ENCODE measurements around the gene ACSS1. TPM values are rescaled to one million over a fixed set of nuclear protein-coding genes. Genes with fewer than 3 reads are reported as not detected.
A peak's percentile ranks its signal among the peaks of the same experiment; 100 is the strongest.

Gene ACSS1
- total RNA-seq, 1 donor from 2014 or later, result 1.8 TPM

DNA sequence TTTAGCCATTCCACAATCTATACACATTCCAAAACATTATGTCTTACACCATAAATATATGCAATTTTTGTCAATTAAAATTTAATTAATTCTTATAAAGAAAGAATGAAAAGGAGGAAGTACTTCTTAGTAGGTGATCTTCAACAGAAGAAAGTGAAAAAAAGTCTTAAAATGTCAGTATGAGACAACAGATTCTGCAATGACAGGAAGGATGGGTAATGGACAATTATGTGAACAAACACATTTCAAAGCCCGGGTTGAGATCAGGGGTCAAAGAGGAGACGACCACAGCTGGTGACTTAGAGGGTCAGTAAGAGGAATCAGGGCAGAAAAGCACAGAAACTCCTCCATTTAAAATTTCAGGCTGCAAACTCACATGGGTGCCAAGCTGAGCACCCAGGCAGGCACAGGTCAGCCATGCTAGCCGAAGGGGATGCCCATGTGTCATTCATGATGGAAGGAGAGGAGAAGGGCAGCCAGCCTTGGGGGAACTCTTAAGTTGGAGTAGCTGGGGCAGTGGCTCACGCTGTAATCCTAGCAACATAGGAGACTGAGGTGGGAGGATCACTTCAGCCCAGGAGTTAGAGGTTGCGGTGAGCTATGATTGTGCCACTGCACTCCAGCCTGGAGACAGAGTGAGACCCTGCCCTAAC lies 13.0 kb upstream of the ACSS1 start:
- Histone ChIP-seq H3K27me3 (ENCODE audit: control insufficient read depth, insufficient read depth, low read length) (peaks cover 24% of the 10 kb centered on the region), H3K36me3 (ENCODE audit: control insufficient read depth, insufficient read depth, low read length) (no peaks in the 10 kb centered on the region), H3K4me3 (ENCODE audit: low read depth, low read length) (no peak overlapping the region)
- no peak for TF ChIP-seq CTCF (IDR thresholded peaks at IDR 0.05; ENCODE audit: insufficient read depth, low read length, severe bottlenecking)
- FAIRE-seq (no peak), DNase-seq (ENCODE audit: low read depth) (no peak)

DNA sequence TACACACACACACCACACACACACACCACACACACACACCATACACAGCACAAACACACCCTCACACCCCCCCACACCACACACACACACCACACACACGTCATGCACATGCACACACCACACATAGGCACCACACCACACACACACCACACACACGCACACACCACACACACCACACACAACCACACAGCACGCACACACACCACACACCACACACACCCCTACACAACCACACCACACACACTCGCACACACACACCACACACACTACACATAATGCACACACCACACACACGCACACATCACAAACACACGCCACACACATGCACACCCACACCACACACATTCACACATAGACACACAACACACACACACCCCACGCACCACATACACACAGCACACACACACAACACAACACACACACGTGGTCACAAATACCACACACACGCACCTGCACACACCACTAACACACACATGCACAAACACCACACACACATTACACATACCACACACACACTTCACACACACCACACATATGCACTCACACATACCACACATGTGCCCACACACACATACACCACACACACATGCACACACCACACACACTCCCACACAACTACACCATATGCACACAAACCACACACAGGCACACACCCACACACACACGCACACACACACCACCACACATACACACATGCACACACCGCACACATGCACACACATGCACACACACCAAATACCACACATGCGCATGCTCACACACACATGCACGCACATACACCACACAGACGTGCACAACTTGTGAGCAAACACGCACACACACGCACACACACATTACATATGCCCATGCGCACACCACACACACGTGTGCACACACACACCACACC lies 9.4 kb upstream of the ACSS1 start:
- DNase-seq (ENCODE audit: low read depth), result no peak

GRCh38 chr20:25066386-25066785 lies 8.4 kb upstream of the ACSS1 start:
- peaks cover 16% of the 10 kb centered on the region for H3K27me3 ChIP-seq (ENCODE audit: control insufficient read depth, insufficient read depth, low read length)
- DNase-seq (ENCODE audit: low read depth) (no peak), FAIRE-seq (no peak)
- TF ChIP-seq CTCF (IDR thresholded peaks at IDR 0.05; ENCODE audit: insufficient read depth, low read length, severe bottlenecking), result no peak
- no peaks in the 10 kb centered on the region for H3K36me3 ChIP-seq (ENCODE audit: control insufficient read depth, insufficient read depth, low read length)
- H3K4me3 ChIP-seq (ENCODE audit: low read depth, low read length), result no peak overlapping the region

More for the DNA sequence above, 9.4 kb upstream of the ACSS1 start:
- peak; percentile 94 for FAIRE-seq
- Histone ChIP-seq H3K4me3 (ENCODE audit: low read depth, low read length) (no peak overlapping the region), H3K27me3 (ENCODE audit: control insufficient read depth, insufficient read depth, low read length) (peaks cover 24% of the 10 kb centered on the region), H3K36me3 (ENCODE audit: control insufficient read depth, insufficient read depth, low read length) (no peaks in the 10 kb centered on the region)
- TF ChIP-seq CTCF (IDR thresholded peaks at IDR 0.05; ENCODE audit: insufficient read depth, low read length, severe bottlenecking), result no peak

DNA sequence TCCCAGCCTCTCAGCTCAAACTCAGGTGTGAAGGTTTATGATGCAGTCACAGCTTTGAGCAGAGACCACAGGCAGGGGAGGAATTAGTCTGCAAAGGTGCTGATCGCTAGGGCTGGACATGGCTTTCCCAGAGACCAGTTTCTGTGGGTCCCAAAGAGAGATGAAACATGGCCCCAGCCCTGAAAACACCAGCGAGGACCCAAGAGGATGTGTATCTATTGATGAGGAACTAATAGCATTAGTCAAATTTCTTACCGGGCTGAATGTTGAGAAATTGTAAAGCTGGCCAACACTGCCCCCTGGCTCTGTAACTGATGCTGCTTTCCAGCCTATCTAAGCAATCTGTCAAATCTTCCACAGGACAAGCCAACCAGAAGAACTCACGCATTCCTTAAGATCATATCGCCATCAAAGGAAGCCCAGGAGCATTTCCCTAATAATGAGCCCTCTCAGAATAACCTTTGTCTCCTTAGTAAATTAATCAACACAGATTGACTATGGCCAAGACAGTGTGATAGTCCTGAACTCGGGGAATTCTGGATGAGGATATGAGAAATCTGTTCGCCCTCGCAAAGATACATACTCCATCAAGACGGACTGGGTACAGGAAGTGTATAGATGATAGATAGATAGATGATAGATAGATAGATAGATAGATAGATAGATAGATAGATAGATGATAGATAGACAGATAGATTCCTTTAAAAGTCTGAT lies 7.8 kb upstream of the ACSS1 start:
- TF ChIP-seq CTCF (IDR thresholded peaks at IDR 0.05; ENCODE audit: insufficient read depth, low read length, severe bottlenecking), result peak; percentile 76
- peaks cover 16% of the 10 kb centered on the region for H3K27me3 ChIP-seq (ENCODE audit: control insufficient read depth, insufficient read depth, low read length)
- no peaks in the 10 kb centered on the region for H3K36me3 ChIP-seq (ENCODE audit: control insufficient read depth, insufficient read depth, low read length)
- H3K4me3 ChIP-seq (ENCODE audit: low read depth, low read length), result no peak overlapping the region
- DNase-seq (ENCODE audit: low read depth) (peak; percentile 59), FAIRE-seq (no peak)

DNA sequence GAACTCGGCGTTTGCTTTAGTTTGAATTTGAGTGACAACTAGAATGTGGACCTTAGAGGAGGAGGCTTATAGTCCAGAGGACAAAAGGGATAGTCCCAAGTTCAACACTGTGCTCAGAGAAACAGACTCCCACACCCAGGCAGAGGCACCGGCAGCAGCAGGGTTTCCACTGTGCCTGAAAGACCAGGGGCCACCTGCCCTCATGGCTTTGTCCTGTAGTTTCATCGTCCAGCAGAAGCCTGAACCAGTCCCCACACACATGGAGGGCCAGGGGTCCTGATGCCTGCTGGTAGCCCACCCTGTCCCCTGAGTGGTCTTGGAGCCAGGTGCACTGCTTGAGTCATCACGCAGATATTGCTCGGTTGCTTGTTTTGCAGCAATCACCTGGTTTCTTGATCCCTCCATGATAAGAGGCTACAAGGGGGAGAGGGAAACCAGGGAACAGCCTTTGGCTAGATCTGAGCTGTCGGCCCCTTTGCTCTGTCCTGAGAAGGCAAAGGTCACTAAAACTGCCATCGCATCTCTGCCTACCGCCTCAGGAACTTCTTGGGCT lies 7.2 kb upstream of the ACSS1 start:
- DNase-seq (ENCODE audit: low read depth) (no peak), FAIRE-seq (peak; percentile 23)
- Histone ChIP-seq H3K4me3 (ENCODE audit: low read depth, low read length) (no peak overlapping the region), H3K36me3 (ENCODE audit: control insufficient read depth, insufficient read depth, low read length) (no peaks in the 10 kb centered on the region), H3K27me3 (ENCODE audit: control insufficient read depth, insufficient read depth, low read length) (peaks cover 16% of the 10 kb centered on the region)
- no peak for TF ChIP-seq CTCF (IDR thresholded peaks at IDR 0.05; ENCODE audit: insufficient read depth, low read length, severe bottlenecking)

Data from bronchial epithelial cell (primary cell).